ENCODE results near the gene NOL3. TPM values are rescaled to one million over a fixed set of nuclear protein-coding genes. Genes with fewer than 3 reads are reported as not detected.

The NOL3 gene
- total and polyA plus RNA-seq, 9 of the 15 experiments (the other 6 are each of a cell fraction or from before 2014, with no cell fraction given): 0.45 to 14.0 (median 5.4) TPM

GRCh38 chr16:67148656-67149275 lies 21.6 kb upstream of the NOL3 start (continued):
- TF ChIP-seq ZBTB43 (CRISPR knock-in tag; IDR thresholded peaks at IDR 0.05) (no peak), RFX5 (IDR thresholded peaks at IDR 0.05; ENCODE audit: low read depth, low read length) (no peak), TAL1 (IDR thresholded peaks at IDR 0.05) (no peak), ZFP36 (IDR thresholded peaks at IDR 0.05; ENCODE audit: low read depth, low read length, partially characterized antibody) (no peak), ZNF436 (CRISPR knock-in tag; IDR thresholded peaks at IDR 0.05) (no peak), ZNF511 (CRISPR knock-in tag; IDR thresholded peaks at IDR 0.05) (no peak)

- Histone ChIP-seq H4K20me1 (replicated peaks; ENCODE audit: control insufficient read depth, insufficient read depth, low read length) (no peaks in the 10 kb centered on the region), H3K4me3 (no peak overlapping the region), H3K9me1 (ENCODE audit: control insufficient read depth, insufficient read depth, low read length) (no peaks in the 10 kb centered on the region), H3K9me3 (replicated peaks; ENCODE audit: control insufficient read depth, insufficient read depth, low read depth, low read length) (no peaks in the 10 kb centered on the region), H2AFZ (ENCODE audit: low read depth, low read length) (no peak overlapping the region), H3K27ac (ENCODE audit: extremely low read depth, low read depth, low read length) (no peak overlapping the region), H3K79me2 (ENCODE audit: control insufficient read depth, insufficient read depth, low read length) (no peaks in the 10 kb centered on the region), H3K36me3 (ENCODE audit: control insufficient read depth, insufficient read depth, low read length) (peaks cover 46% of the 10 kb centered on the region; the same call in 2 of the 3 replicates), H3K4me1 (replicated peaks in 1 of 2; ENCODE audit: control insufficient read depth in 2 of 2, insufficient read depth in 2 of 2, low read length in 2 of 2) (peaks cover 0 to 27% of the 10 kb centered on the region in 2 experiments; a peak in 2 of 5 replicates), H3K9ac (ENCODE audit: insufficient read depth in 1 of 2, low read depth in 2 of 2, low read length in 2 of 2) (no peak overlapping the region), H3K27me3 (ENCODE audit: control insufficient read depth in 2 of 2, insufficient read depth in 2 of 2, low read length in 2 of 2) (no peaks in the 10 kb centered on the region), H3K4me2 (ENCODE audit: insufficient read depth, low read length) (no peak overlapping the region)
- in situ Hi-C loops (cut with MboI) (loop anchor here (25.0 kb wide), 1 partner anchor 187 kb away; the partner anchor contains the start of gene CES3), intact Hi-C loops (cut with micrococcal nuclease) (no loop called here)
- ChIA-PET POLR2A (interaction anchor here (0.6 to 1.1 kb wide), 2 partner anchors 11 to 130 kb away, joined by 3 read pairs; no protein-coding TSS in a partner anchor), CTCF (ENCODE audit: low intra/inter-chr PET ratio) (no interaction called here)
- no peak for FAIRE-seq
- BruUV-seq (replicated peaks): no TSS peak
- 95% methylated on average over 40 of the region's 77 CpGs for WGBS (ENCODE audit: insufficient coverage, low coverage, missing lambda C conversion rate)
- ATAC-seq: no peak
- no peak for DNase-seq (ENCODE audit: extremely low read depth in 1 of 4, low spot score in 3 of 4)
- TF ChIP-seq HMGXB4 (CRISPR knock-in tag; IDR thresholded peaks at IDR 0.05) (no peak), MTF1 (CRISPR knock-in tag; IDR thresholded peaks at IDR 0.05; ENCODE audit: borderline replicate concordance) (no peak), ZBTB33 (CRISPR knock-in tag; IDR thresholded peaks at IDR 0.05) (peak; percentile 71), NFE2 (IDR thresholded peaks at IDR 0.05; ENCODE audit: low read depth) (no peak), RBM22 (IDR thresholded peaks at IDR 0.05; ENCODE audit: low read depth, low read length, poor library complexity, severe bottlenecking) (peak; percentile 39), SUPT5H (IDR thresholded peaks at IDR 0.05) (0 out of 2 replicates have a peak, but pooled peaks have one; percentile 29), ZNF778 (CRISPR knock-in tag; IDR thresholded peaks at IDR 0.05) (no peak), HDAC2 (IDR thresholded peaks at IDR 0.05) (no peak), POLR2A (conservative IDR thresholded peaks at IDR 0.05) (peak; percentile 52)
These were observed 20.9 kb upstream of the NOL3 start for GRCh38 chr16:67149276-67150046.
